Germinal center (tissue), 1 donor: Measurements from ENCODE around the gene TULP1.
"Not testable (repeated sequence)": the region's sequence is repeated elsewhere in the genome, so short reads cannot be mapped to it uniquely, and the experiment has no call there.

Experiments
- DNase-seq: peaks from one replicate; pipeline ENCODE4 v3.0.0; 2012; ENCODE audit warnings: mixed read lengths, low spot score

The TULP1 gene

DNA sequence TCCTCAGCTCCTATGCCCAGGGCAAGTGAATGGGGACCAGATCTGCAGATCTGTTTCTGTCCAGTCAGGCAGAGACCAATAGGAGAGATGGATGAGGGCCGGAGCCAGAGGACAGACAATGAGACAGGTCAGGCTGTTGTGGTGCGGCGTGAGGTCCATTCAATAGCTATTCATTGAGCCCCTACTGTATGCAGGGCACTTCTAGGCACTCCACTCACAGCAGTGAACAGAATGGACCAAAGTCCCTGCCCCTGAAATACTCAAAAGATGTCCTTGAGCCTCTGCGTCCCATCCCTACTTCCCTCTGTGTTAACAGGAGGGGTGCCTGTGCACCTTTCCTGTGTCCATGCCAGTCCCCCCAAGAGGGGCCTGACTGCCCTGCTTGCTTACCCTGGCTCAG lies 8.5 kb upstream of the TULP1 start:
- no peak for DNase-seq

- no peak for DNase-seq
These were observed 6.8 kb upstream of the TULP1 start for GRCh38 chr6:35519313-35520015.

- DNase-seq: no peak
These were observed 6.0 kb upstream of the TULP1 start for GRCh38 chr6:35518566-35519312.

- DNase-seq: not testable (repeated sequence)
These were observed 5.3 kb upstream of the TULP1 start for GRCh38 chr6:35517978-35518377.

DNA sequence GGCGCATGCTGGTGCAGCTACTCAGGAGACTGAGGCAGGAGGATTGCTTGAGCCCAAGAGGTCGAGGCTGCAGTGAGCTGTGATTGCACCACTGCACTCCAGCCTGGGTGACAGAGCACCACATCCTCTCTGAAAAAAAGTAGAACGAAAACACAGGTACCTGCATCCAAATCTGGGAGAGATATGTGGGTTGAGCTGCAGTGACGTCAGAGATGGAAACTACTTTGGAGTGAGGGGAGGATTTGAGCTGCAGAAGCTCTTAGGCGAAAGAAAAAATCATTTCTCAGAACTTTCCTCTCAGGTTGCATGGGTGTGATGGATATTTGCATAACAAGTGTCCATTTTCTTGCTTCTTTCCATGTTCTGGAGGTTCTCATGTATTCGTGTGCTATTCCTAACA lies 4.0 kb upstream of the TULP1 start:
- DNase-seq: no peak

- DNase-seq: not testable (repeated sequence)
These were observed 3.2 kb upstream of the TULP1 start for GRCh38 chr6:35515939-35516338.

- DNase-seq: no peak
These were observed 1.9 kb upstream of the TULP1 start for GRCh38 chr6:35514587-35514986.

DNA sequence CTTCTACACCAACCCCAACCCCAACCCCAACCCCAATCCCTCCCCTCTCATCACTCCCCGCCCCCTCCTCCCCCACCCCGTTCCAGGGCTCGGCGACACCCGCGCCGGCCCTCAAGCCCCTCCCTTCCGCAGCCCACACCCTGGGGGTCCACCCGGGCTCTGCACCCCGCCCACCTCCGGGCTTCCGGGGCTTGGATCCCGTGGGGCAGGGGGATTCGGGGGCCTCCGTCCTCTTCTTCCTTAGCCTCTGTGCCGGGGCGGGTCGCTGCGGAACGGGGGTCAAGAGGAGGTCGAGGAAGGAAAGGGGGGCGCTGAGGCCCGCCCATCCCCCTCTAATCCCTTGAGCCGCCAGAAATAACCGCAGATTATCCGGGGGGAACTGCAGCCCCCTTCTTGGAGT lies 690 bp downstream of the TULP1 start:
- DNase-seq: no peak

- no peak for DNase-seq
These were observed 1.1 kb downstream of the TULP1 start for GRCh38 chr6:35511562-35511941.

- DNase-seq: no peak
These were observed 1.7 kb downstream of the TULP1 start for GRCh38 chr6:35510916-35511561.

- no peak for DNase-seq
These were observed 4.2 kb downstream of the TULP1 start for GRCh38 chr6:35508542-35508941.

DNA sequence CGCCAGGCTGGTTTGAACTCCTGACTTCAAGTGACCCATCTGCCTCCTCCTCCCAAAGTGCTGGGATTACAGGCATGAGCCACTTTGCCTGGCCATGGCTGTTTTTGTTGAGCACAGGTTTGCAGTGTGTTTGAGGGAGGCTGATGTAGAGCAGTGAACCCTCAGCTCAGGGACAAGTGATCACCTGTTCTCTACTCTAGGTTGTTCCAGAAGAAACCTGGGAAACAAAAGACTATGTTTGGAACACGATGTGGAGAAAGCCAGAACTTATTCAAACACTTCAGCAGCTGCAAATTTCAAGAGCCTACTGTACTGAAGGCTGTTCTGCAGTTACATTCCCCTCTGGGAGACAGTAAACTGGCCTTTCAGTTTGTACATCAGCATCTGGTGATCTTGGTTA lies 4.7 kb downstream of the TULP1 start:
- DNase-seq: no peak

DNA sequence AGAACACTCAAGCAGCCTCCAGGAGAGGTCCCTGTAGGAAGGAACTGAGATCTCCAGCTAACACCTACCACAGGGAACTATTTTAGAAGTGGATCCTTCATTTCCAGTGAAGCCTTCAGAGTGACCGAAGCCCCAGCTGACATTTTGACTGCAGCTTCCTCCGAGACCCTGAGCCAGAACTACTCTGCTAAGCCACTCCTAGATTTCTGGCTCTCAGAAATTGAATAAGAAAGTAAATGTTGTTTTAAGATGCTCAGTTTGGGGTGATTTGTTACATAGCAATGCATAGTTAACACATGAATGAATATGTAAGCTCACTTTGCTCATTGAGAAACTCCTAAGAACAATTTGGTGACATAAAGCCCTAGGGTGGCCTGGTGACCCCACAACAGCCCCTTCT lies 5.5 kb downstream of the TULP1 start:
- DNase-seq: no peak

- no peak for DNase-seq
These were observed 6.2 kb downstream of the TULP1 start for GRCh38 chr6:35506536-35506935.

DNA sequence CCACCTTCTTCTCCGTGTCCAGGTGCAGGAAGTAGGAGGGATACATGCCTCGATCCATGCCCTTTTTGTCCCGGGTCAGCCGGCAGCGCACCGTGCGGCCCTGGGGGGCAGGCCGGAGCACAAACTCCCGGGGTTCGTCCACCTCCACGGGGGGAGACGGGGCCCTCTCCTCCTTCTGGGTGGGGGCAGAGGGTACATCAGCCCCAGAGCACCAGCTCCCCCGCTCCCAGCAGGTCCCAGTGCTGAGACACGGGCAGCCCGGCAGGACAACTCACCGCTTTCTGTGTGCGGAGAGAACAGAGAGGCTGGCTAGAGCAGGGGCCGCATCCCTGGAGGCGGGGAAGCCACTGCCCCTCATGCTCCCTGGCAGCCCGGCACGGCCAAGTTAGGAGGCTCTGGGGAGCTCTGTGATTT lies 6.7 kb downstream of the TULP1 start:
- no peak for DNase-seq

- no peak for DNase-seq
These were observed 9.2 kb downstream of the TULP1 start for GRCh38 chr6:35503534-35503933.

GRCh38 chr6:35501784-35502183 lies 10.9 kb downstream of the TULP1 start:
- DNase-seq: no peak

- no peak for DNase-seq
These were observed 11.9 kb downstream of the TULP1 start for GRCh38 chr6:35500782-35501181.

DNA sequence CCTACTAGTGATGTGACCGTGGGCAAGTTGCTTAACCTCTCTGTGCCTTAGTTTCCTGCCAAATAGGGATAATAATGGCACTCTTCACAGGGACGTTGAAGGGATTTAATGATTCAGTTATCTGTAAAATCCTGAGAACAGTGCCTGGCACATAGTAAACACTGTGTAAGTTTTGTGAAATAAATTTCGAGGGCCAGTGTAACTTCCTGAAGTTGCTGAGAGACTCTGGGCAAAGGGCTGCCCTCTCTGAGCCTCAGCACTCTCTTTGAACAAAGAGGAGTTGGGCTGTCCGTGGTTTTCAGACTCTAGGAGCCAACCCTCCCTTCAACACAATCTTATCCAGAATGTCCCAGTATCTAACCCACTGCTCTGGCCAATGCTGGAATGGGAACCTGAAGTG lies 13.3 kb downstream of the TULP1 start:
- DNase-seq: no peak

- no peak for DNase-seq
These were observed 14.2 kb downstream of the TULP1 start for GRCh38 chr6:35498422-35499067.

GRCh38 chr6:35497571-35498421 lies 14.9 kb downstream of the TULP1 start:
- peak; percentile 45 for DNase-seq
